Fibroblast of pulmonary artery (primary cell): ENCODE measurements around the gene ASIC2.

Experiments
- DNase-seq: peaks from one replicate; pipeline ENCODE4 v3.0.0-alpha.2; 2010; ENCODE audit warnings: low read depth
- H3K4me3 ChIP-seq: replicated peaks from 2 replicates; pipeline ENCODE4 v1.5.1; 2011; ENCODE audit warnings: low read depth, mild to moderate bottlenecking, control low read depth, low read length, moderate library complexity
- CTCF ChIP-seq: IDR thresholded peaks from 2 replicates; pipeline ENCODE4 v1.5.1; 2011; ENCODE audit warnings: mild to moderate bottlenecking, control low read depth, low read length, inconsistent platforms; ENCODE audit errors: missing control alignments

Gene ASIC2

GRCh38 chr17:33096161-33096560 lies 196.9 kb downstream of the ASIC2 start:
- no peak overlapping the region for H3K4me3 ChIP-seq
- DNase-seq, result no peak
- TF ChIP-seq CTCF, result no peak

DNA sequence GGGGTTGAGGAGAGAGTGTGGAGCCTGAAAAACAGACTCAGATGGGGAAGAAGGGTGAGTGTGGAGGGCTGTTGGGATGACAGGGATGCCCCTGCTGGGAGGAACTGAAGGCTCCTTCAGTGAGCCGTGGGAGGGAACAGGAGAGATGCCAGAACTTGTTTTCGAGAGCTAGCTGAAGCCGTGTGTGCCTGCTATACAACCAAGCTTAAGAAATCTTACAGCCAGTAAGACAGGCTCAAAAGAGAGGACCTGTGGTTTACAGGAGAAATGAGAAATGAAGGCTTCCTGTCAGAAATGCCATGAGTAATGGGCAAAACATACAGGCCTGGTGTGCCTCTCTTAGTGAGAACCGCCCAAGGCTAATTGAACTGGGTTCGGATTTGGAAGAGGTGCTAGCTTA lies 201.8 kb downstream of the ASIC2 start:
- no peak for TF ChIP-seq CTCF

DNA sequence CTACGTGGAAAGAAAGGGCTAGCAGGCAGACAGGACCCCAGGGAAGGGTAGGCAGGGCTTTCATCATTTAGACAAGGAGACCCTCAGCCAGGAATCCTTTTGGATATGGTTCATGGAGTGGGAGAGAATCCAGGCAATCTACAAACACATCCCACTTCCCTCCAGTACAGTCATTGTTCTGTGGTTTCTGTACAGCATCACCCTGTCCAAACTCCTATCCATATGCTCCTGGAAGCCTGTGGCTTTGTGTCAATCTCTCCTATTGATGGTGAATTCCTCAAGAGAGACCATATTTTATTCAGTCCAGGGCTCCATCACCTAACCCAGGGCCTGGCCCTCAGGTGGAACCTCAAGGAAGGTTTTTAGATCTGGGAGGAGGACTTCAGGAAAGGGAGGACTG lies 202.3 kb downstream of the ASIC2 start:
- no peak for TF ChIP-seq CTCF
- no peak overlapping the region for H3K4me3 ChIP-seq
- DNase-seq, result no peak

More for the DNA sequence above, 201.8 kb downstream of the ASIC2 start:
- DNase-seq, result no peak
- no peak overlapping the region for H3K4me3 ChIP-seq

GRCh38 chr17:33086878-33087277 lies 206.2 kb downstream of the ASIC2 start:
- DNase-seq, result no peak
- TF ChIP-seq CTCF, result no peak
- no peak overlapping the region for H3K4me3 ChIP-seq

DNA sequence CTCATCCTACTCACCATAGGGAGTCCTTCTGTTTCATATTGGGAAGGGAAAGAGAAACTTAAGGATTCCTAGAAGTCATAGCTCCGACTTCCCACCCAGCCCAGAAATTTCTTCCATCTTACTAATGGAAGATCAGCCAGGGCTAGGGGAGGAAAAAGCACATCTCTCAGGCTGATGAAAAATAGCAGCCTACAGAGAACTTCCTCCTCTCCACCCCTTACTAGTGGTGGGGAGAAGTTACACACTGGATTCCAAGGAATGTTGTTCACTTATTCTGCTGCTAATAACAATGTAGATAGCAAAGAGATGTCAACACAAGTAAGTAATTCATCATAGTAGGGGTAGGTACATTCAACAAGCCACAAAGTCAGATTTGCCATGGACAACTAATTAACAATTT lies 207.1 kb downstream of the ASIC2 start:
- H3K4me3 ChIP-seq, result no peak overlapping the region
- no peak for DNase-seq
- no peak for TF ChIP-seq CTCF

DNA sequence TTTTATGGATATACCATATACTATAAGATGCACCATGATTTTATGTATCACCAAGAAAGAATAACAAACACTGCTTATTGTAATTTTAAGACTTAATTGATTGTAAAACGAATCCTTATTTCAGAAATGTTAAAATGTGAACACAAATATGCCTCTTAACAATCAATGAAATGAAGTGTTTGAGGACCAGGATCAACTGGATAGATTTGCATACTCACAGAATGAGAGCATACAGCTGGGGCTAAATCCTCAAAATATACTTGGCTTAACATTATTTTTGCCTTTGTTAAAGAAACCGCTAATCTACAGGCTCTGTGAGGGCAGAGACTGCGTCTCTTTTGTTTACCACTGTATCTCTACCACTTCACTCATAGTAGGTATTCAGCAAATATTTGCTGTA lies 207.8 kb downstream of the ASIC2 start:
- DNase-seq, result no peak
- no peak for TF ChIP-seq CTCF
- H3K4me3 ChIP-seq, result no peak overlapping the region

GRCh38 chr17:33084755-33085154 lies 208.3 kb downstream of the ASIC2 start:
- no peak for TF ChIP-seq CTCF
- no peak overlapping the region for H3K4me3 ChIP-seq
- no peak for DNase-seq
